IMR-90 (cell line): ENCODE results near the gene TSR1.
"Not testable (repeated sequence)": the region's sequence is repeated elsewhere in the genome, so short reads cannot be mapped to it uniquely, and the experiment has no call there.

ENCODE experiments used
- POLR2A ChIP-seq: IDR thresholded peaks from 2 replicates; pipeline ENCODE4 v1.6.1; 2012; ENCODE audit warnings: mild to moderate bottlenecking, low read depth, low read length
- RFX5 ChIP-seq: IDR thresholded peaks from 2 replicates; pipeline ENCODE4 v1.8.0; 2012; ENCODE audit warnings: low read depth, mild to moderate bottlenecking, low read length, moderate library complexity
- TF ChIP-seq, protein P1 (sequence below): conservative IDR thresholded peaks from 2 replicates; pipeline ENCODE4 v1.5.1; 2012; ENCODE audit warnings: mild to moderate bottlenecking, low read depth, low read length, improper control_type of control experiment
- TF ChIP-seq, protein P2 (sequence below): fragments of 150-350 bp; IDR thresholded peaks from 2 replicates; pipeline ENCODE4 v1.6.1; 2017; ENCODE audit warnings: mild to moderate bottlenecking, antibody characterized with exemption, low read length, low read depth

GRCh38 chr17:2316916-2317205, 19.4 kb downstream of the TSR1 start:
- TF ChIP-seq POLR2A, RFX5: not testable (repeated sequence)
- TF ChIP-seq, protein P1, sequence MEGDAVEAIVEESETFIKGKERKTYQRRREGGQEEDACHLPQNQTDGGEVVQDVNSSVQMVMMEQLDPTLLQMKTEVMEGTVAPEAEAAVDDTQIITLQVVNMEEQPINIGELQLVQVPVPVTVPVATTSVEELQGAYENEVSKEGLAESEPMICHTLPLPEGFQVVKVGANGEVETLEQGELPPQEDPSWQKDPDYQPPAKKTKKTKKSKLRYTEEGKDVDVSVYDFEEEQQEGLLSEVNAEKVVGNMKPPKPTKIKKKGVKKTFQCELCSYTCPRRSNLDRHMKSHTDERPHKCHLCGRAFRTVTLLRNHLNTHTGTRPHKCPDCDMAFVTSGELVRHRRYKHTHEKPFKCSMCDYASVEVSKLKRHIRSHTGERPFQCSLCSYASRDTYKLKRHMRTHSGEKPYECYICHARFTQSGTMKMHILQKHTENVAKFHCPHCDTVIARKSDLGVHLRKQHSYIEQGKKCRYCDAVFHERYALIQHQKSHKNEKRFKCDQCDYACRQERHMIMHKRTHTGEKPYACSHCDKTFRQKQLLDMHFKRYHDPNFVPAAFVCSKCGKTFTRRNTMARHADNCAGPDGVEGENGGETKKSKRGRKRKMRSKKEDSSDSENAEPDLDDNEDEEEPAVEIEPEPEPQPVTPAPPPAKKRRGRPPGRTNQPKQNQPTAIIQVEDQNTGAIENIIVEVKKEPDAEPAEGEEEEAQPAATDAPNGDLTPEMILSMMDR: not testable (repeated sequence)
- TF ChIP-seq, protein P2, sequence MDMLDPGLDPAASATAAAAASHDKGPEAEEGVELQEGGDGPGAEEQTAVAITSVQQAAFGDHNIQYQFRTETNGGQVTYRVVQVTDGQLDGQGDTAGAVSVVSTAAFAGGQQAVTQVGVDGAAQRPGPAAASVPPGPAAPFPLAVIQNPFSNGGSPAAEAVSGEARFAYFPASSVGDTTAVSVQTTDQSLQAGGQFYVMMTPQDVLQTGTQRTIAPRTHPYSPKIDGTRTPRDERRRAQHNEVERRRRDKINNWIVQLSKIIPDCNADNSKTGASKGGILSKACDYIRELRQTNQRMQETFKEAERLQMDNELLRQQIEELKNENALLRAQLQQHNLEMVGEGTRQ: not testable (repeated sequence)
